Measurements from ENCODE around the gene EVC. TPM values are rescaled to one million over a fixed set of nuclear protein-coding genes. Genes with fewer than 3 reads are reported as not detected.

The EVC gene
- total RNA-seq, 2 donors from 2014 or later = 18.4 to 30.0 TPM

- Histone ChIP-seq H3K4me3 (no peak overlapping the region), H3K9me3 (no peaks in the 10 kb centered on the region), H3K36me3 (replicated peaks in 1 of 2; ENCODE audit: insufficient read depth in 1 of 2, low read depth in 2 of 2) (peaks cover 0 to 4% of the 10 kb centered on the region in 2 donors), H3K4me1 (no peaks in the 10 kb centered on the region), H3K27ac (no peak overlapping the region), H3K27me3 (no peaks in the 10 kb centered on the region)
- no peak for ATAC-seq
- intact Hi-C loops (cut with DNase I) = no loop called here
- no peak for DNase-seq
- WGBS, 2 donors = 90 to 91% methylated on average over 27 to 29 of the region's 30 CpGs
- TF ChIP-seq CTCF (IDR thresholded peaks at IDR 0.05) (no peak), POLR2A (IDR thresholded peaks at IDR 0.05) (no peak)
Observed at GRCh38 chr4:5730993-5731990, 20.3 kb downstream of the EVC start.

GRCh38 chr4:5732158-5732557 is 21.2 kb downstream of the EVC start:
- Histone ChIP-seq H3K4me1 (no peaks in the 10 kb centered on the region), H3K9me3 (no peaks in the 10 kb centered on the region), H3K36me3 (replicated peaks in 1 of 2; ENCODE audit: insufficient read depth in 1 of 2, low read depth in 2 of 2) (peaks cover 0 to 4% of the 10 kb centered on the region in 2 donors), H3K27me3 (no peaks in the 10 kb centered on the region), H3K27ac (no peak overlapping the region), H3K4me3 (no peak overlapping the region)
- ATAC-seq (no peak), DNase-seq (no peak)
- intact Hi-C loops (cut with DNase I) = no loop called here
- WGBS, 2 donors = 90 to 93% methylated on average over 9 of the region's 10 CpGs
- TF ChIP-seq CTCF (IDR thresholded peaks at IDR 0.05) = no peak
- no peak for TF ChIP-seq POLR2A (IDR thresholded peaks at IDR 0.05)

- Histone ChIP-seq H3K36me3 (replicated peaks in 1 of 2; ENCODE audit: insufficient read depth in 1 of 2, low read depth in 2 of 2) (peaks cover 0 to 3% of the 10 kb centered on the region in 2 donors), H3K27me3 (no peaks in the 10 kb centered on the region), H3K27ac (no peak overlapping the region), H3K4me1 (no peaks in the 10 kb centered on the region), H3K9me3 (no peaks in the 10 kb centered on the region), H3K4me3 (no peak overlapping the region)
- intact Hi-C loops (cut with DNase I) = no loop called here
- ATAC-seq (no peak), DNase-seq (no peak)
- 78 to 93% methylated on average over 3 to 5 of the region's 5 CpGs for WGBS, 2 donors
- TF ChIP-seq POLR2A (IDR thresholded peaks at IDR 0.05) (no peak), CTCF (IDR thresholded peaks at IDR 0.05) (no peak)
Observed at GRCh38 chr4:5734853-5735252, 23.9 kb downstream of the EVC start.

- intact Hi-C loops (cut with DNase I) = no loop called here
- WGBS, 2 donors = 84 to 87% methylated on average over 3 of the region's 3 CpGs
- no peaks in the 10 kb centered on the region for H3K27me3 ChIP-seq
Observed at GRCh38 chr4:5735463-5735862, 24.5 kb downstream of the EVC start.

More at GRCh38 chr4:5735463-5735862, 24.5 kb downstream of the EVC start:
- no peak for TF ChIP-seq CTCF (IDR thresholded peaks at IDR 0.05)
- no peak for TF ChIP-seq POLR2A (IDR thresholded peaks at IDR 0.05)
- DNase-seq (no peak), ATAC-seq (no peak)
- Histone ChIP-seq H3K4me1 (no peaks in the 10 kb centered on the region), H3K36me3 (replicated peaks in 1 of 2; ENCODE audit: insufficient read depth in 1 of 2, low read depth in 2 of 2) (peaks cover 0 to 3% of the 10 kb centered on the region in 2 donors), H3K4me3 (no peak overlapping the region), H3K27ac (no peak overlapping the region), H3K9me3 (no peaks in the 10 kb centered on the region)
